ENCODE measurements around the gene ACOT4. TPM values are rescaled to one million over a fixed set of nuclear protein-coding genes. Genes with fewer than 3 reads are reported as not detected.

The ACOT4 gene
- total RNA-seq, 1 experiment from 2014 or later = 1.8 TPM

GRCh38 chr14:73613419-73613963 is 21.8 kb downstream of the ACOT4 start:
- H3K4me2 ChIP-seq (ENCODE audit: insufficient read depth, insufficient read length, low read length) = peak overlapping the region; percentile 61
- H3K27ac ChIP-seq (ENCODE audit: insufficient read length, low read depth, low read length) = no peak overlapping the region
- H3K79me2 ChIP-seq (ENCODE audit: insufficient read depth, low read length) = no peaks in the 10 kb centered on the region
- peak overlapping the region; percentile 76 to 91 for H3K4me3 Mint-ChIP-seq
- peaks cover 6% of the 10 kb centered on the region; the same call in 1 of the 2 replicates for H3K27me3 ChIP-seq (ENCODE audit: insufficient read depth, low read length)
- H3K9me3 ChIP-seq (ENCODE audit: control insufficient read depth, low read depth, low read length) = no peaks in the 10 kb centered on the region
- H4K8ac ChIP-seq (replicated peaks; ENCODE audit: insufficient read length, low read depth, low read length) = no peak overlapping the region
- no peak overlapping the region for H2BK15ac ChIP-seq (ENCODE audit: low read depth, low read length)
- no peak overlapping the region for H2BK5ac ChIP-seq (ENCODE audit: insufficient read length, low read length)
- DNase-seq = no peak
- H3K4me1 Mint-ChIP-seq = peaks cover 8 to 12% of the 10 kb centered on the region in 2 experiments
- H3K4me1 ChIP-seq (ENCODE audit: insufficient read depth, low read length) = no peaks in the 10 kb centered on the region
- H3K79me1 ChIP-seq (ENCODE audit: insufficient read depth, low read depth, low read length, poor library complexity, severe bottlenecking) = no peaks in the 10 kb centered on the region
- peaks cover 40% of the 10 kb centered on the region for H3K27me3 Mint-ChIP-seq (ENCODE audit: low read depth)
- H3K9ac ChIP-seq (ENCODE audit: extremely low read depth, insufficient read length, low read length) = no peak overlapping the region
- H3K27ac Mint-ChIP-seq = no peak overlapping the region
- no peak overlapping the region for H3K23ac ChIP-seq (ENCODE audit: insufficient read length, low read depth, low read length)
- no CpG with 5 or more reads among the region's 3 CpGs for WGBS (ENCODE audit: extremely low coverage, insufficient read length, low lambda C conversion rate)
- H2AK5ac ChIP-seq (ENCODE audit: insufficient read length, low read length) = no peak overlapping the region
- no peak overlapping the region for H3T11ph ChIP-seq (ENCODE audit: low read length)
- TF ChIP-seq, protein P1, sequence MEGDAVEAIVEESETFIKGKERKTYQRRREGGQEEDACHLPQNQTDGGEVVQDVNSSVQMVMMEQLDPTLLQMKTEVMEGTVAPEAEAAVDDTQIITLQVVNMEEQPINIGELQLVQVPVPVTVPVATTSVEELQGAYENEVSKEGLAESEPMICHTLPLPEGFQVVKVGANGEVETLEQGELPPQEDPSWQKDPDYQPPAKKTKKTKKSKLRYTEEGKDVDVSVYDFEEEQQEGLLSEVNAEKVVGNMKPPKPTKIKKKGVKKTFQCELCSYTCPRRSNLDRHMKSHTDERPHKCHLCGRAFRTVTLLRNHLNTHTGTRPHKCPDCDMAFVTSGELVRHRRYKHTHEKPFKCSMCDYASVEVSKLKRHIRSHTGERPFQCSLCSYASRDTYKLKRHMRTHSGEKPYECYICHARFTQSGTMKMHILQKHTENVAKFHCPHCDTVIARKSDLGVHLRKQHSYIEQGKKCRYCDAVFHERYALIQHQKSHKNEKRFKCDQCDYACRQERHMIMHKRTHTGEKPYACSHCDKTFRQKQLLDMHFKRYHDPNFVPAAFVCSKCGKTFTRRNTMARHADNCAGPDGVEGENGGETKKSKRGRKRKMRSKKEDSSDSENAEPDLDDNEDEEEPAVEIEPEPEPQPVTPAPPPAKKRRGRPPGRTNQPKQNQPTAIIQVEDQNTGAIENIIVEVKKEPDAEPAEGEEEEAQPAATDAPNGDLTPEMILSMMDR (conservative IDR thresholded peaks at IDR 0.05) = no peak
- no peak overlapping the region for H3K18ac ChIP-seq (ENCODE audit: insufficient read length, low read depth, low read length)
- peak overlapping the region; percentile 70 for H4K5ac ChIP-seq (ENCODE audit: insufficient read length, low read depth, low read length)
- no peaks in the 10 kb centered on the region for H4K20me1 ChIP-seq (ENCODE audit: control insufficient read depth, insufficient read depth, insufficient read length)
- no peak overlapping the region for H4K91ac ChIP-seq (ENCODE audit: insufficient read length, low read depth, low read length)
- H2BK12ac ChIP-seq (ENCODE audit: insufficient read length, low read depth, low read length) = no peak overlapping the region
- no peak overlapping the region for H2AFZ ChIP-seq (ENCODE audit: low read length)
- H2BK120ac ChIP-seq (ENCODE audit: low read depth, low read length, poor library complexity, severe bottlenecking) = no peak overlapping the region
- H3K56ac ChIP-seq (ENCODE audit: insufficient read length, low read depth, low read length) = no peak overlapping the region
- H3K14ac ChIP-seq (ENCODE audit: insufficient read depth, low read length) = no peak overlapping the region
- no peak overlapping the region for H3K4ac ChIP-seq (ENCODE audit: low read depth, low read length)
- H3K23me2 ChIP-seq (ENCODE audit: insufficient read length, low read depth, low read length, poor library complexity, severe bottlenecking) = peaks cover 4% of the 10 kb centered on the region
- H3K9me3 Mint-ChIP-seq = no peaks in the 10 kb centered on the region; a peak in 1 of 5 replicates
- H2BK20ac ChIP-seq (ENCODE audit: low read depth, low read length, poor library complexity, severe bottlenecking) = no peak overlapping the region
- peaks cover 0 to 3% (median 0%) of the 10 kb centered on the region in 3 experiments; a peak in 2 of 7 replicates for H3K36me3 Mint-ChIP-seq (ENCODE audit: insufficient read depth in 1 of 3, low read depth in 3 of 3)

All from H9 (cell line).